Adipocyte (in vitro differentiated cells): ENCODE results near the gene DYSF.
"Not testable (repeated sequence)": the region's sequence is repeated elsewhere in the genome, so short reads cannot be mapped to it uniquely, and the experiment has no call there.

ENCODE experiments used
- DNase-seq: peaks from one replicate; pipeline ENCODE4 v3.0.0-alpha.2; 2015; ENCODE audit warnings: low read depth
- H3K27me3 ChIP-seq: replicated peaks from 2 replicates; pipeline ENCODE4 v1.7.0; 2013; ENCODE audit warnings: mild to moderate bottlenecking, low read length, moderate library complexity; ENCODE audit not compliant: control insufficient read depth, insufficient read depth
- H3K36me3 ChIP-seq: 2 replicates; pipeline ENCODE4 v1.7.0; 2013; ENCODE audit warnings: low read length, mild to moderate bottlenecking, moderate library complexity; ENCODE audit not compliant: control insufficient read depth, insufficient read depth, severe bottlenecking
- H3K4me1 ChIP-seq: 2 replicates; pipeline ENCODE4 v1.7.0; 2013; ENCODE audit warnings: mild to moderate bottlenecking, low read length, moderate library complexity; ENCODE audit not compliant: control insufficient read depth, insufficient read depth
- H3K4me3 ChIP-seq: 2 replicates; pipeline ENCODE4 v1.7.0; 2013; ENCODE audit warnings: mild to moderate bottlenecking, low read length, moderate library complexity
- H3K9ac ChIP-seq: 2 replicates; pipeline ENCODE4 v1.7.0; 2013; ENCODE audit warnings: mild to moderate bottlenecking, low read length, moderate library complexity
- H3K9me3 ChIP-seq: 2 replicates; pipeline ENCODE4 v1.7.0; 2013; ENCODE audit warnings: mild to moderate bottlenecking, low read length, moderate library complexity; ENCODE audit not compliant: control insufficient read depth

DYSF gene

GRCh38 chr2:71428472-71429383 is 24.6 kb upstream of the DYSF start:
- peaks cover 96% of the 10 kb centered on the region for H3K36me3 ChIP-seq
- no peaks in the 10 kb centered on the region for H3K9me3 ChIP-seq
- no peak overlapping the region for H3K9ac ChIP-seq
- H3K27me3 ChIP-seq, result no peaks in the 10 kb centered on the region
- H3K4me3 ChIP-seq, result no peak overlapping the region
- no peaks in the 10 kb centered on the region for H3K4me1 ChIP-seq
- no peak for DNase-seq

- H3K36me3 ChIP-seq, result peaks cover 28% of the 10 kb centered on the region
- H3K4me1 ChIP-seq, result not testable (repeated sequence)
These were observed 8.2 kb upstream of the DYSF start for GRCh38 chr2:71445142-71445541.

GRCh38 chr2:71446505-71446904 is 6.9 kb upstream of the DYSF start:
- Histone ChIP-seq H3K9me3 (no peaks in the 10 kb centered on the region), H3K4me3 (no peak overlapping the region), H3K27me3 (no peaks in the 10 kb centered on the region), H3K36me3 (peaks cover 24% of the 10 kb centered on the region), H3K4me1 (no peaks in the 10 kb centered on the region), H3K9ac (no peak overlapping the region)
- DNase-seq, result no peak

More at GRCh38 chr2:71445142-71445541, 8.2 kb upstream of the DYSF start:
- not testable (repeated sequence) for H3K9ac ChIP-seq, DNase-seq, H3K9me3 ChIP-seq, H3K4me3 ChIP-seq, H3K27me3 ChIP-seq

- Histone ChIP-seq H3K36me3 (no peaks in the 10 kb centered on the region), H3K4me3 (no peak overlapping the region), H3K9ac (no peak overlapping the region), H3K4me1 (peaks cover 17% of the 10 kb centered on the region), H3K9me3 (no peaks in the 10 kb centered on the region), H3K27me3 (peaks cover 8% of the 10 kb centered on the region)
- no peak for DNase-seq
These were observed 4.0 kb upstream of the DYSF start for GRCh38 chr2:71449343-71449742.

GRCh38 chr2:71451705-71452104 is 1.7 kb upstream of the DYSF start:
- Histone ChIP-seq H3K4me1 (peaks cover 17% of the 10 kb centered on the region), H3K9ac (no peak overlapping the region), H3K36me3 (no peaks in the 10 kb centered on the region), H3K4me3 (no peak overlapping the region), H3K27me3 (peaks cover 25% of the 10 kb centered on the region), H3K9me3 (no peaks in the 10 kb centered on the region)
- no peak for DNase-seq

GRCh38 chr2:71452565-71452964 is 796 bp upstream of the DYSF start:
- Histone ChIP-seq H3K9ac (no peak overlapping the region), H3K27me3 (peaks cover 25% of the 10 kb centered on the region), H3K4me1 (peaks cover 17% of the 10 kb centered on the region), H3K4me3 (no peak overlapping the region), H3K9me3 (no peaks in the 10 kb centered on the region), H3K36me3 (no peaks in the 10 kb centered on the region)
- DNase-seq, result peak; percentile 39

GRCh38 chr2:71454221-71455010 is 1.1 kb downstream of the DYSF start:
- Histone ChIP-seq H3K27me3 (peaks cover 25% of the 10 kb centered on the region), H3K9me3 (no peaks in the 10 kb centered on the region), H3K36me3 (no peaks in the 10 kb centered on the region), H3K4me3 (peak overlapping the region; percentile 75), H3K9ac (no peak overlapping the region), H3K4me1 (peaks cover 26% of the 10 kb centered on the region)
- DNase-seq, result no peak

GRCh38 chr2:71455011-71455740 is 1.8 kb downstream of the DYSF start:
- H3K27me3 ChIP-seq, result peaks cover 25% of the 10 kb centered on the region
- H3K9ac ChIP-seq, result no peak overlapping the region
- H3K4me3 ChIP-seq, result no peak overlapping the region
- H3K4me1 ChIP-seq, result peaks cover 26% of the 10 kb centered on the region
- H3K36me3 ChIP-seq, result no peaks in the 10 kb centered on the region
- DNase-seq, result no peak
- no peaks in the 10 kb centered on the region for H3K9me3 ChIP-seq

GRCh38 chr2:71455741-71456569 is 2.6 kb downstream of the DYSF start:
- Histone ChIP-seq H3K9me3 (no peaks in the 10 kb centered on the region), H3K4me3 (no peak overlapping the region), H3K36me3 (no peaks in the 10 kb centered on the region), H3K27me3 (peaks cover 25% of the 10 kb centered on the region), H3K4me1 (peaks cover 26% of the 10 kb centered on the region), H3K9ac (no peak overlapping the region)
- DNase-seq, result no peak

- no peaks in the 10 kb centered on the region for H3K36me3 ChIP-seq
- peaks cover 26% of the 10 kb centered on the region for H3K4me1 ChIP-seq
- no peak overlapping the region for H3K9ac ChIP-seq
- H3K9me3 ChIP-seq, result no peaks in the 10 kb centered on the region
- DNase-seq, result no peak
- no peak overlapping the region for H3K4me3 ChIP-seq
- peaks cover 25% of the 10 kb centered on the region for H3K27me3 ChIP-seq
These were observed 3.3 kb downstream of the DYSF start for GRCh38 chr2:71456617-71457016.
